ENCODE results near the gene DNAAF5. TPM values are rescaled to one million over a fixed set of nuclear protein-coding genes. Genes with fewer than 3 reads are reported as not detected.

The DNAAF5 gene
- total and polyA plus RNA-seq, 2 of the 13 experiments (the other 11 are each of a cell fraction or from before 2014, with no cell fraction given), result 11.9 to 21.5 TPM

DNA sequence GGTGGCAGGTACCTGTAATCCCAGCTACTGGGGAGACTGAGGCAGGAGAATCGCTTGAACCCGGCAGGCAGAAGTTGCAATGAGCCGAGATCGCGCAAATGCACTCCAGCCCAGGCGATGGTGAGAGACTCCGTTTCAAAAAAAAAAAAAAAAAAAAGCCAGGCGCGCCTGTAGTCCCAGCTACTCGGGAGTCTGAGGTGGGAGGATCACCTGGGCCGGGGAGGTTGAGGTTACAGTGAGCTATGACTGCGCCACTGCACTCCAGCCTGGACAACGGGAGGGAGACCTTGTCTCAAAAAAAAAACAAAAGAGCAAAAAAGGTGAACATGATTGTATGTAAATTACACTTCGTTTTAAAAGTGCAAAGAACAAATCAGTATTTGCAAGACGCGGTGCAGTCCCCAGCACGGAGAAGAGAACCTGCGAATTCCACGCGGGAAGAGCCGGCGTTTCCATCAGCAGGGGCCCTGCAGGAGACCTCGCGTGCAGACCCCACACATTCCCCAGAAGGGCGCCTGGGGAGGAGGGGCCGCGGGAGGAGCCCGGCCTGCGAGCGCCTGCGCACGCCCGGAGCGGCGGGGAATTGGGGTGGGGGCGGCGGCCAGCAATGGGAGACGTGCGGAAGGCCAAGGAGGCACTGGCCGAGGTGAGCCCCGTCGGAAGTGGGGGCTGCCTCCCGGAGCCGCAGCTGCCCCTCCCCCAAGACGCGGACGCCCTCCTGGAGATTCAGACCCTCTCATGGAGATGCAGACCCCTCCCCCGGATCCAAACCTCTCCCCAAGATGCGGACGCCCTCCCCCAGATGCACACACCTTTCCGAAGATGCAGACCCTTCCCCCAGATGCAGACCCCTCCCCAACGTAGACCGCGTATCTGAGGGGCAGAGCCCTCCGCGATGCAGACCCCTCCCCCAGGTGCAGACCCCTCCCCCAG is 89.1 kb downstream of the DNAAF5 start (continued):
- TF ChIP-seq NFIB (CRISPR knock-in tag; IDR thresholded peaks at IDR 0.05; ENCODE audit: borderline replicate concordance) (no peak), ZNF816 (CRISPR knock-in tag; IDR thresholded peaks at IDR 0.05; ENCODE audit: borderline replicate concordance) (no peak), RARA (CRISPR knock-in tag; IDR thresholded peaks at IDR 0.05) (no peak), ZNF501 (CRISPR knock-in tag; IDR thresholded peaks at IDR 0.05) (0 out of 2 replicates have a peak, but pooled peaks have one; percentile 52), NR3C1 (CRISPR knock-in tag; IDR thresholded peaks at IDR 0.05) (no peak), ETV6 (CRISPR knock-in tag; conservative IDR thresholded peaks at IDR 0.05) (no peak), HOXA3 (CRISPR knock-in tag; IDR thresholded peaks at IDR 0.05) (peak; percentile 67), ERF (CRISPR knock-in tag; IDR thresholded peaks at IDR 0.05) (peak; percentile 33; the same call in 1 of the 2 replicates), ZNF629 (CRISPR knock-in tag; conservative IDR thresholded peaks at IDR 0.05) (no peak), U2AF2 (IDR thresholded peaks at IDR 0.05; ENCODE audit: low read depth, low read length) (no peak), SOX5 (CRISPR knock-in tag; IDR thresholded peaks at IDR 0.05; ENCODE audit: borderline replicate concordance) (no peak)
- TF ChIP-seq, protein P1, sequence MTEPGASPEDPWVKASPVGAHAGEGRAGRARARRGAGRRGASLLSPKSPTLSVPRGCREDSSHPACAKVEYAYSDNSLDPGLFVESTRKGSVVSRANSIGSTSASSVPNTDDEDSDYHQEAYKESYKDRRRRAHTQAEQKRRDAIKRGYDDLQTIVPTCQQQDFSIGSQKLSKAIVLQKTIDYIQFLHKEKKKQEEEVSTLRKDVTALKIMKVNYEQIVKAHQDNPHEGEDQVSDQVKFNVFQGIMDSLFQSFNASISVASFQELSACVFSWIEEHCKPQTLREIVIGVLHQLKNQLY (CRISPR knock-in tag; IDR thresholded peaks at IDR 0.05), result no peak
- TF ChIP-seq, protein P2, sequence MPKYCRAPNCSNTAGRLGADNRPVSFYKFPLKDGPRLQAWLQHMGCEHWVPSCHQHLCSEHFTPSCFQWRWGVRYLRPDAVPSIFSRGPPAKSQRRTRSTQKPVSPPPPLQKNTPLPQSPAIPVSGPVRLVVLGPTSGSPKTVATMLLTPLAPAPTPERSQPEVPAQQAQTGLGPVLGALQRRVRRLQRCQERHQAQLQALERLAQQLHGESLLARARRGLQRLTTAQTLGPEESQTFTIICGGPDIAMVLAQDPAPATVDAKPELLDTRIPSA (CRISPR knock-in tag; IDR thresholded peaks at IDR 0.05; ENCODE audit: borderline replicate concordance), result 0 out of 2 replicates have a peak, but pooled peaks have one; percentile 20
- TF ChIP-seq, protein P3, sequence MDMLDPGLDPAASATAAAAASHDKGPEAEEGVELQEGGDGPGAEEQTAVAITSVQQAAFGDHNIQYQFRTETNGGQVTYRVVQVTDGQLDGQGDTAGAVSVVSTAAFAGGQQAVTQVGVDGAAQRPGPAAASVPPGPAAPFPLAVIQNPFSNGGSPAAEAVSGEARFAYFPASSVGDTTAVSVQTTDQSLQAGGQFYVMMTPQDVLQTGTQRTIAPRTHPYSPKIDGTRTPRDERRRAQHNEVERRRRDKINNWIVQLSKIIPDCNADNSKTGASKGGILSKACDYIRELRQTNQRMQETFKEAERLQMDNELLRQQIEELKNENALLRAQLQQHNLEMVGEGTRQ (IDR thresholded peaks at IDR 0.05; ENCODE audit: low read depth, low read length), result no peak
- TF ChIP-seq, protein P3 (CRISPR knock-in tag; IDR thresholded peaks at IDR 0.05; ENCODE audit: borderline replicate concordance), result no peak
- TF ChIP-seq, protein P4, sequence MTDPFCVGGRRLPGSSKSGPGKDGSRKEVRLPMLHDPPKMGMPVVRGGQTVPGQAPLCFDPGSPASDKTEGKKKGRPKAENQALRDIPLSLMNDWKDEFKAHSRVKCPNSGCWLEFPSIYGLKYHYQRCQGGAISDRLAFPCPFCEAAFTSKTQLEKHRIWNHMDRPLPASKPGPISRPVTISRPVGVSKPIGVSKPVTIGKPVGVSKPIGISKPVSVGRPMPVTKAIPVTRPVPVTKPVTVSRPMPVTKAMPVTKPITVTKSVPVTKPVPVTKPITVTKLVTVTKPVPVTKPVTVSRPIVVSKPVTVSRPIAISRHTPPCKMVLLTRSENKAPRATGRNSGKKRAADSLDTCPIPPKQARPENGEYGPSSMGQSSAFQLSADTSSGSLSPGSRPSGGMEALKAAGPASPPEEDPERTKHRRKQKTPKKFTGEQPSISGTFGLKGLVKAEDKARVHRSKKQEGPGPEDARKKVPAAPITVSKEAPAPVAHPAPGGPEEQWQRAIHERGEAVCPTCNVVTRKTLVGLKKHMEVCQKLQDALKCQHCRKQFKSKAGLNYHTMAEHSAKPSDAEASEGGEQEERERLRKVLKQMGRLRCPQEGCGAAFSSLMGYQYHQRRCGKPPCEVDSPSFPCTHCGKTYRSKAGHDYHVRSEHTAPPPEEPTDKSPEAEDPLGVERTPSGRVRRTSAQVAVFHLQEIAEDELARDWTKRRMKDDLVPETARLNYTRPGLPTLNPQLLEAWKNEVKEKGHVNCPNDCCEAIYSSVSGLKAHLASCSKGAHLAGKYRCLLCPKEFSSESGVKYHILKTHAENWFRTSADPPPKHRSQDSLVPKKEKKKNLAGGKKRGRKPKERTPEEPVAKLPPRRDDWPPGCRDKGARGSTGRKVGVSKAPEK (CRISPR knock-in tag; IDR thresholded peaks at IDR 0.05; ENCODE audit: borderline replicate concordance), result no peak
- TF ChIP-seq, protein P5, sequence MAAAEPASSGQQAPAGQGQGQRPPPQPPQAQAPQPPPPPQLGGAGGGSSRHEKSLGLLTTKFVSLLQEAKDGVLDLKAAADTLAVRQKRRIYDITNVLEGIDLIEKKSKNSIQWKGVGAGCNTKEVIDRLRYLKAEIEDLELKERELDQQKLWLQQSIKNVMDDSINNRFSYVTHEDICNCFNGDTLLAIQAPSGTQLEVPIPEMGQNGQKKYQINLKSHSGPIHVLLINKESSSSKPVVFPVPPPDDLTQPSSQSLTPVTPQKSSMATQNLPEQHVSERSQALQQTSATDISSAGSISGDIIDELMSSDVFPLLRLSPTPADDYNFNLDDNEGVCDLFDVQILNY (CRISPR knock-in tag; conservative IDR thresholded peaks at IDR 0.05), result no peak
- TF ChIP-seq, protein P6, sequence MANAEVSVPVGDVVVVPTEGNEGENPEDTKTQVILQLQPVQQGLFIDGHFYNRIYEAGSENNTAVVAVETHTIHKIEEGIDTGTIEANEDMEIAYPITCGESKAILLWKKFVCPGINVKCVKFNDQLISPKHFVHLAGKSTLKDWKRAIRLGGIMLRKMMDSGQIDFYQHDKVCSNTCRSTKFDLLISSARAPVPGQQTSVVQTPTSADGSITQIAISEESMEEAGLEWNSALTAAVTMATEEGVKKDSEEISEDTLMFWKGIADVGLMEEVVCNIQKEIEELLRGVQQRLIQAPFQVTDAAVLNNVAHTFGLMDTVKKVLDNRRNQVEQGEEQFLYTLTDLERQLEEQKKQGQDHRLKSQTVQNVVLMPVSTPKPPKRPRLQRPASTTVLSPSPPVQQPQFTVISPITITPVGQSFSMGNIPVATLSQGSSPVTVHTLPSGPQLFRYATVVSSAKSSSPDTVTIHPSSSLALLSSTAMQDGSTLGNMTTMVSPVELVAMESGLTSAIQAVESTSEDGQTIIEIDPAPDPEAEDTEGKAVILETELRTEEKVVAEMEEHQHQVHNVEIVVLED (CRISPR knock-in tag; IDR thresholded peaks at IDR 0.05; ENCODE audit: borderline replicate concordance), result no peak
- TF ChIP-seq, protein P7, sequence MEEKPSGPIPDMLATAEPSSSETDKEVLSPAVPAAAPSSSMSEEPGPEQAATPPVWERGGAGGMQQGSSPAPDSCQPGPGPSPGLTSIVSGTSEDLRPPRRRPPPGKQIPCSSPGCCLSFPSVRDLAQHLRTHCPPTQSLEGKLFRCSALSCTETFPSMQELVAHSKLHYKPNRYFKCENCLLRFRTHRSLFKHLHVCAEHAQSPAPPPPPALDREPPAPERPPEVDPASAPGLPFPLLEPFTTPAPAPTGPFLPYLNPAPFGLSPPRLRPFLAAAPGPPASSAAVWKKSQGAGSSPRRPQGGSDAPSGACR (CRISPR knock-in tag; IDR thresholded peaks at IDR 0.05), result no peak

Data from HepG2 (cell line).